GM18502 (cell line): ENCODE measurements around the gene ACSM2B.
"Not testable (repeated sequence)": the region's sequence is repeated elsewhere in the genome, so short reads cannot be mapped to it uniquely, and the experiment has no call there.

ENCODE experiments used
- ATAC-seq: cut with Tn5 transposase; IDR thresholded peaks from one replicate; pipeline ENCODE4 v1.9.1; 2021; ENCODE audit warnings: mild to moderate bottlenecking; ENCODE audit not compliant: unreplicated experiment, poor library complexity

The ACSM2B gene

DNA sequence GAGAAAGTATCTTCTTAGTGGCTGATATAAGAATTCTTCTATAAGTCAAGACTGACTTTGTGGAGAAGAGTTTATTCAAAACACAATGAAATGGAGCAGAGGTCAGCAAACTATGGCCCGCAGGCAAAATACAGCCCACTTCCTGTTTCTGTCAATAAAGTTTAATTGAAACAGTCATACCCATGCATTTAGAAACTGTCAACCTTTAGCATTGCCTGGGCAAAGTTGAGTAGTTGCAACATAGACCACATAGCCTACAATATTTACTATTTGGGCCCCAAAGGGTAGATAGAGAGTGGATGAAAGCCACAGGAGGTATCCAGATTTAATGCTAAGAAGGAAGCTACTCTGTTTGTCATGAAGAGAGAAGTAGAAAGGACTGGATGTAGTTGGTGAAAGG is 38.0 kb downstream of the ACSM2B start:
- ATAC-seq, result no peak

DNA sequence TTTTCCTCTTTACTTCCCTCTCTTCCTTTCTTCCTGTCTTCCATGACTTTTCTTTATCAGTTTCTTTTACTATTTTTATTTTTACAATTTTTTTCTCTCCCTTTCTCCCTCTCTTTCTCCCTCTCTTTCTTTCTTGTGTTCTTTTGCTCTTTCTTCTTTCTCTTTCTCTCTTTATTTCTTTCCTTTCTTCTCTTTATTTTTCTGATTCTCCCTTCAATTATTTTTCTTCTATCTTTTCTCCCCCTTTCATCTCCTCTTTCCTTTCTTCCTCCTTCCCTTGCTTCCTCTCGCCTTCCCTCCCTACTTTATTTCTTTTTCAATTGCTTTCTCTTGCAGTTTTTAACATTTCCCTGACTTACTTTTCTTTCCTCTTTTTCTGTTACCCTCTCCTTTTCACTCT is 39.5 kb downstream of the ACSM2B start:
- ATAC-seq, result not testable (repeated sequence)

DNA sequence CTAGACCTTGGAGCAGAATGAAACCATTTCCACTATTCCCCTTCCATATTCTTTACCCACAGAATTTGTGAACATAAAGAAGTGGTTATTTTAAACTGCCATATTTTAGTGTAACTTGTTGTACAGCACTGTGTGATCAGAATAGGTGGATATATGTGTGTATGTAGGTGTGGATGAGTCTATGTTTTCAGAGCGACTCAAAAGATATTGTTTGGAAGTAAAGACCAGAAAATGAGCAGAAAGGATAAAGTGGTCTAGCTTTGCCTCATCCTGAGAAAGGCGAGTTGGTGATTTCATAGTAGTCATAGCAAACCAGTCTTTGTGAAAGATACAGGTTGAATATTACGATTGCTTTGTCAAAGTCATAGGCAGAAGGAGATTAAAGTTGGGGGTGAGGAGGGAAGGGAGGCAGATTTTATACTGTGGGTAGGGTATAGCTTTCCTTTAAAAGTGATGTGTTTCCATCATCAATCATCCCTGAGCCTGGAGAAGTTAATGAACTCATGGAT is 43.8 kb downstream of the ACSM2B start:
- not testable (repeated sequence) for ATAC-seq

DNA sequence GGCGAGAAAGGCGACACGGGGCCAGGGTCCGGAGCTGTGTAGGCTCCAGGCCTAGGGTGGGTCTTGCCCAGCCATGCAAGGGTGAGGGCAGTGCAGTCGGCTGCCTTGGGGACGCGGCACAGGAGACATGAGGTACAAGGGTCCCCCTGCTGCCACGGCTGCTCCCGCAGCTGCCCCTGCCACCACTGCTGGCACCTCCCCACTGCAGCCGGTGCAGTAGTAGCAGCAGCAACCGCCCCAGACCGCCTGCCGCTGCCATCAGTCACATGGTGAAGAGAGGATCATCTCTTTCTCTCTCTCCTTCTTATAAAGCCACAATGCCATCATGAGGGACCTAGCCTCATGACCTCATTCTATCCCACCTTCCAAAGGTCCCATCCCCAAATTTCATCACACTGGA is 44.4 kb downstream of the ACSM2B start:
- ATAC-seq, result not testable (repeated sequence)

DNA sequence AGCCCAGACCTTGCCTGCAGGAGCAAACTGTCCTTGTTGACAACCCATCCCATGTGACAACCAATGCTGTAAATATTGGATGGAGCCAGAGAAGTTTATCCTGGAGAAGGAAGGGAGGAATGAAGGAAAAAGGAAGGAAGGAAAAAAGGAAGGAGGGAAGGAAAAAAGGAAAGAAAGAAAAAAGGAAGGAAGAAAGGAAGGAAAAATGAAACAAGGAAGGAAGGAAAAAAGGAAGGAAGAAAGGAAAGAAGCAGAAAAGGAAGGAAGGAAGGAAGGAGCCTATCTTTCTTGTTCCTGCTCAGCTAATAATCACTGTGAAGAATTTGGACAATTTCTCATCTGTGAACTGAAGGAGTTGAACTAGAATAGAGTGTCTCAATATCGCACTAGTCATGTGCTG is 56.1 kb downstream of the ACSM2B start:
- no peak for ATAC-seq

DNA sequence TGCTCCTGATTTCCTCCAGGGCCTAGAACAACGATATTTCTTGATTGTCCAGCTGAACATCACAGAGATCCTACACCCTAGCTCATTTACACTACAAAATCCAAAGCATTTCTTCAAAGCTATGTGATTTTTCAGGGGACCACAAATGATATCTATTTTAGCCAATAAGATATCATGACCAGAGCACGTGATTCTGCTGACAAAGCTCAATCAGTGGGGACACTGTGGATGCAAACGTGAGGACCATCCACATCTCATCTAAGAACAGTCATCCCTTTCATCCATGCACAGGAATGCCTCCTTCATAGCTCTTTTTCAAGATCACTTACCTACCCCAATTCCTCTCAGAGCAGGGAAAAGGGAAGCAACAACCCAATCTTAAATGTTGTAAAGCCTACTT is 56.9 kb downstream of the ACSM2B start:
- no peak for ATAC-seq

DNA sequence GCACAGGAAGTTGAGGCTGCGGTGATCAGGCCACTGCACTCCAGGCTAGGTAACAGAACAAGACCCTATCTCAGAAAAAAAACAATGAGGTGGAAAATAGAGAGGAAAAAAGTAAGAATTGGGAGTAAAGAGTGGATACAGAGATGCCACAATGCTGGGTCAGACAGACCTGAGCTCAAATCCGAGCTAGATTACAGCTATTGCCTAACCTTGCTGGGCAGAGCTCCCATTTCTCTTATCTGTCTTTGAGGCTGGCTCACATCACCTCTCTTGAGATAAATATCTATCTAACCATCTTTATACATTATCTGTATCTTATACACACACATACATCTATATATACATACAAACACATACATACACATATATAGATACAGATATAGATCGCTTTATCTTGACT is 59.0 kb downstream of the ACSM2B start:
- no peak for ATAC-seq

DNA sequence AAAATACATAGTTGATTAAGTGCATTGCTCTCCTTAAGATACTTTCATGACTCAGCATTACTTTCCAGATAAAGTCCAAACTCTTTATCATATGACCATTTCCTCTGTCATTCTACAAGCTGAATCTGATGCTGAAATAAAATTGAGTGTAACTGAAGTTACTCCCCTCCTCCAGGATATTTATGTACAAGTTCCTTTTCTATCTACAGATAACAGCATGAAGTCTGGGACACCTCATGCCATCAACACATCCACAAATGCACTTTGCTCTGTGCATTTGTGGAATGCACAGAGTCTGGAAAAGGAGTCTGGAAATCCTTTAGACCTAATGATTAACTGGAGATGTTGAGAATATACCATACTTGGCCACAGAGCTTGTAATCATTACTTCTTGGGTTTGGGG is 60.5 kb downstream of the ACSM2B start:
- no peak for ATAC-seq

DNA sequence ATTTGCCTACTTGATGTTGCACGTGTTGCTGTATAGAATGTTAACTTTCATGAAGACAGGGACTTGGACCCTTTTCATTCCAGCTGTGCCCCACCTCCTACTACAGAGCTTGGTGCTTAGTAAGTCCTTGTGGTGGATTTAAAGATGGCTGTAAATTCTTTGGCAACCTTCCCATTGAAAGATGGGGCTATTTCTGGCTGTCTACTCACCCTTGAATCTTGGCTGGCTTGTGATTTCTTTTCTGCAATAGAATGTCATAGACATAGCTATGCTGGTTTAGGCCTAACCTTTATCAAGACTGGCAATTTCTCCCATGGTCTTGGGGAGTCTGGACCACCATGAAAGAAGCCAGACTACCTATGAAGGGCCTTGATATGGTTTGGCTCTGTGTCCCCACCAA is 65.8 kb downstream of the ACSM2B start:
- ATAC-seq, result no peak

DNA sequence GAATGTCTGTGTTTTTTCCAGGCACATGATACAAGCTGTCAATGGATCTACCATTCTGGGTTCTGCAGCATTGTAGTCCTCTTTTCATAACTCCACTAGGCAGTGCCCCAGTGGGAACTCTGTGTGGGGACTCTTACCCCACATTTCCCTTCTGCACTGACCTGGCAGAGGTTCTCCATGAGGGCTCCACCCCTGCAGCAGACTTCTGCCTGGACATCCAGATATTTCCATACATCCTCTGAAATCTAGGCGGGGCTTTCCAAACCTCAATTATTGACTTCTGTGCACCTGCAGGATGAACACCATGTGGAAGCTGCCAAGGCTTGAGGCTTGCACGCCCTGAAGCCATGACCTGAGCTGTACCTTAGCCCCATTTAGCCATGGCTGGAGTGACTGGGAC is 68.9 kb downstream of the ACSM2B start:
- no peak for ATAC-seq

DNA sequence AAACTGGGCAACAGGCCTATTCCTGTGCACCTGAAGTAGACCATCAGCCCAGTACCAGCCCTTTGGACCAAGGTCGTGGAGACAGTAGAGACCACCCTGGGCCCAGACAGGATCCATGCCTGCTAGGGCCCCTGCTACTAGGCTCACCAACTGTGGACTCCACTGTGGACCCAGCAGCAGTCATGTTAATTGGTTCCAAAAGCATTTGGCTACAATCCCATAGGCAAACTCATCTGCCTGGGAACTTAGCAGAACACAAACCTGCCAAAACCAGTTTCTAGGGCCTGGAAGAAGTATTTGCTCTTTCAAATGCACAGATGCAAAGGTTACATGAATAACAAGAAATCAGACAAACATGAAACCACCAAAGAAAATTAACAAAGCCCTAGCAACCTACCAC is 71.7 kb downstream of the ACSM2B start:
- ATAC-seq, result no peak

DNA sequence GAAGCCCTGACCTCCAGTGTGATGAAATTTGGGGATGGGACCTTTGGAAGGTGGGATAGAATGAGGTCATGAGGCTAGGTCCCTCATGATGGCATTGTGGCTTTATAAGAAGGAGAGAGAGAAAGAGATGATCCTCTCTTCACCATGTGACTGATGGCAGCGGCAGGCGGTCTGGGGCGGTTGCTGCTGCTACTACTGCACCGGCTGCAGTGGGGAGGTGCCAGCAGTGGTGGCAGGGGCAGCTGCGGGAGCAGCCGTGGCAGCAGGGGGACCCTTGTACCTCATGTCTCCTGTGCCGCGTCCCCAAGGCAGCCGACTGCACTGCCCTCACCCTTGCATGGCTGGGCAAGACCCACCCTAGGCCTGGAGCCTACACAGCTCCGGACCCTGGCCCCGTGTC is 84.7 kb downstream of the ACSM2B start:
- not testable (repeated sequence) for ATAC-seq

DNA sequence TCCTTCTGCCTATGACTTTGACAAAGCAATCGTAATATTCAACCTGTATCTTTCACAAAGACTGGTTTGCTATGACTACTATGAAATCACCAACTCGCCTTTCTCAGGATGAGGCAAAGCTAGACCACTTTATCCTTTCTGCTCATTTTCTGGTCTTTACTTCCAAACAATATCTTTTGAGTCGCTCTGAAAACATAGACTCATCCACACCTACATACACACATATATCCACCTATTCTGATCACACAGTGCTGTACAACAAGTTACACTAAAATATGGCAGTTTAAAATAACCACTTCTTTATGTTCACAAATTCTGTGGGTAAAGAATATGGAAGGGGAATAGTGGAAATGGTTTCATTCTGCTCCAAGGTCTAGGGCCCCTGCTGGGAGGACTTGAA is 85.2 kb downstream of the ACSM2B start:
- not testable (repeated sequence) for ATAC-seq
